Mesenchymal stem cell (in vitro differentiated cells and primary cell): ENCODE data around the gene SMAD3.

Source experiments
- DNase-seq: peaks from one replicate; pipeline ENCODE4 v3.0.0-alpha.2; 2013
- H2AFZ ChIP-seq: one replicate; pipeline ENCODE4 v1.6.1; 2013; ENCODE audit warnings: low read depth, mild to moderate bottlenecking, control low read depth, inconsistent platforms, low read length, moderate library complexity
- H2AK5ac ChIP-seq: 2 replicates; pipeline ENCODE4 v1.6.1; 2013; ENCODE audit warnings: low read length, moderate library complexity, mild to moderate bottlenecking, inconsistent platforms; ENCODE audit not compliant: severe bottlenecking
- H2BK120ac ChIP-seq: one replicate; pipeline ENCODE4 v1.6.1; 2013; ENCODE audit warnings: low read depth, mild to moderate bottlenecking, inconsistent platforms, low read length, moderate library complexity
- H2BK12ac ChIP-seq, 2 experiments: one replicate each; pipeline ENCODE4 v1.6.1; 2013; ENCODE audit warnings: inconsistent platforms in 2 of 2, low read length in 2 of 2, mild to moderate bottlenecking in 2 of 2, moderate library complexity in 2 of 2, control low read depth in 1 of 2
- H2BK15ac ChIP-seq: one replicate; pipeline ENCODE4 v1.6.1; 2013; ENCODE audit warnings: mild to moderate bottlenecking, low read depth, inconsistent platforms; ENCODE audit not compliant: poor library complexity, severe bottlenecking
- H2BK5ac ChIP-seq: 2 replicates; pipeline ENCODE4 v1.6.1; 2013; ENCODE audit warnings: low read depth, mild to moderate bottlenecking, low read length, control low read depth, inconsistent platforms; ENCODE audit not compliant: poor library complexity, severe bottlenecking
- H3K14ac ChIP-seq, 2 experiments: one replicate each; pipeline ENCODE4 v1.6.1; 2013; ENCODE audit warnings: inconsistent platforms in 2 of 2, low read length in 2 of 2, control low read depth in 1 of 2, mild to moderate bottlenecking in 1 of 2, moderate library complexity in 1 of 2
- H3K18ac ChIP-seq, 2 experiments: one replicate each; pipeline ENCODE4 v1.6.1; 2013; ENCODE audit warnings: inconsistent platforms in 2 of 2, low read length in 2 of 2, control low read depth in 1 of 2, low read depth in 1 of 2, mild to moderate bottlenecking in 1 of 2
- H3K23ac ChIP-seq, 2 experiments: one replicate each; pipeline ENCODE4 v1.6.1; 2013; ENCODE audit warnings: inconsistent platforms in 2 of 2, low read length in 2 of 2, mild to moderate bottlenecking in 2 of 2, moderate library complexity in 2 of 2, control low read depth in 1 of 2
- H3K27ac ChIP-seq: 2 replicates; pipeline ENCODE4 v1.5.1; 2013; ENCODE audit warnings: mild to moderate bottlenecking, moderate library complexity, low read length, control low read depth, inconsistent platforms; ENCODE audit not compliant: poor library complexity, severe bottlenecking
- H3K27me3 ChIP-seq, 2 experiments: 2 replicates each; pipeline versions ENCODE4 v1.6.1 to v1.7.0; 2013; ENCODE audit warnings: low read length in 2 of 2, mild to moderate bottlenecking in 2 of 2, moderate library complexity in 2 of 2, control low read depth in 1 of 2, inconsistent platforms in 1 of 2; ENCODE audit not compliant: control insufficient read depth in 1 of 2, insufficient read depth in 1 of 2
- H3K36me3 ChIP-seq, 2 experiments: 2 replicates each; pipeline versions ENCODE4 v1.6.1 to v1.7.0; 2013; ENCODE audit warnings: low read length in 2 of 2, control low read depth in 1 of 2, inconsistent platforms in 1 of 2, low read depth in 1 of 2, mild to moderate bottlenecking in 1 of 2; ENCODE audit not compliant: insufficient read depth in 2 of 2, control insufficient read depth in 1 of 2
- H3K4ac ChIP-seq, 2 experiments: one replicate each; pipeline ENCODE4 v1.6.1; 2013; ENCODE audit warnings: inconsistent platforms in 2 of 2, low read length in 2 of 2, mild to moderate bottlenecking in 2 of 2, moderate library complexity in 2 of 2, control low read depth in 1 of 2, low read depth in 1 of 2
- H3K4me1 ChIP-seq: 2 replicates; pipeline ENCODE4 v1.6.1; 2013; ENCODE audit warnings: low read depth, low read length, control low read depth; ENCODE audit not compliant: control insufficient read depth, insufficient read depth
- H3K4me2 ChIP-seq: 2 replicates; pipeline ENCODE4 v1.6.1; 2013; ENCODE audit warnings: low read length, mild to moderate bottlenecking, inconsistent platforms; ENCODE audit not compliant: poor library complexity, severe bottlenecking
- H3K4me3 ChIP-seq, 2 experiments: 2 replicates each; pipeline versions ENCODE4 v1.5.1 to v1.7.0; 2013; ENCODE audit warnings: low read length in 2 of 2, mild to moderate bottlenecking in 2 of 2, control low read depth in 1 of 2, low read depth in 1 of 2; ENCODE audit not compliant: insufficient read depth in 1 of 2
- H3K79me1 ChIP-seq: replicated peaks from 2 replicates; pipeline ENCODE4 v1.6.1; 2013; ENCODE audit warnings: mild to moderate bottlenecking, control low read depth, low read length, inconsistent platforms; ENCODE audit not compliant: poor library complexity, severe bottlenecking
- H3K9ac ChIP-seq: 2 replicates; pipeline ENCODE4 v1.7.0; 2013; ENCODE audit warnings: mild to moderate bottlenecking, low read length, moderate library complexity
- H3K9me3 ChIP-seq: 2 replicates; pipeline ENCODE4 v1.7.0; 2013; ENCODE audit warnings: mild to moderate bottlenecking, low read length; ENCODE audit not compliant: control insufficient read depth
- H4K8ac ChIP-seq: one replicate; pipeline ENCODE4 v1.6.1; 2013; ENCODE audit warnings: inconsistent platforms, mild to moderate bottlenecking, low read length, moderate library complexity
- H4K91ac ChIP-seq: one replicate; pipeline ENCODE4 v1.6.1; 2013; ENCODE audit warnings: mild to moderate bottlenecking, low read length, inconsistent platforms
- WGBS: methylation state at CpG from one replicate; pipeline ENCODE4 v1.1.7; 2013; ENCODE audit warnings: mixed read lengths; 5-methylcytosine and 5-hydroxymethylcytosine counted together

The SMAD3 gene

GRCh38 chr15:67147396-67147949 lies 82.1 kb downstream of the SMAD3 start:
- Histone ChIP-seq H3K4me3 (no peak overlapping the region), H4K91ac (peak overlapping the region; percentile 60), H3K4me1 (peaks cover 35% of the 10 kb centered on the region), H2BK5ac (no peak overlapping the region), H3K14ac (peak overlapping the region in 1 of 2 experiments; percentile 4), H4K8ac (peak overlapping the region; percentile 67), H3K4me2 (no peak overlapping the region), H3K4ac (peak overlapping the region; percentile 64 to 75), H2BK15ac (peak overlapping the region; percentile 60), H2BK120ac (peak overlapping the region; percentile 89), H3K27ac (peak overlapping the region; percentile 66), H2AK5ac (peak overlapping the region; percentile 68), H3K27me3 (no peaks in the 10 kb centered on the region), H3K79me1 (peaks cover 11% of the 10 kb centered on the region), H3K9me3 (no peaks in the 10 kb centered on the region), H3K9ac (peak overlapping the region; percentile 74), H3K23ac (peak overlapping the region in 1 of 2 experiments; percentile 75), H2AFZ (no peak overlapping the region), H3K36me3 (no peaks in the 10 kb centered on the region), H3K18ac (peak overlapping the region; percentile 87 to 92), H2BK12ac (peak overlapping the region; percentile 69 to 75)
- no peak for DNase-seq
- 50% methylated on average over 7 of the region's 7 CpGs for WGBS

DNA sequence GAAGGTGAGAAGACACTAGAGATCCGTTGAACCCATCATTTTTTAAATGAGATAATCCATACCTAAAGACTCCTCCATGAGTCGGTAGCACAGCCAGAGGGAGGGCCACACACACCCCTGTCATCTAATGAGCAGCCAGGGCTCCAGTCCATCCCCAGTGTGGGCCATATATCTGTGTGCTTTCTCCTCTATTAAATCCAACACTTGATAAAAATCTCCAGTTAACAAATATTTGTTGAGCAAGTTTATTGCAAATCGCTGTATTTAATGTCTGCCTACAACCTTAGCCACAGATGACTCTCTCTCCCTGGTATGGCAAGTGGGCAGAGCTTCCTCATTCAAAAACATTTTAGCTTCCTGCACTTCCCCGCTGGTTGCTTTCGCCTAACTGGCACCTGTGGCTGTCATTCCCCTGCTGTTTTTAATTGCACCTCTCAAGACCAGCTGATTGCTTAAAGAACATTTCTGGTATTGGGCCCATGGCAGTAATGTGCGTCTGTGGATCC lies 82.8 kb downstream of the SMAD3 start:
- Histone ChIP-seq H2BK12ac (peak overlapping the region; percentile 75 to 98), H3K4me2 (no peak overlapping the region), H3K27ac (peak overlapping the region; percentile 37), H3K18ac (peak overlapping the region; percentile 86 to 95), H2BK5ac (no peak overlapping the region), H3K4ac (peak overlapping the region; percentile 81 to 93), H3K9ac (peak overlapping the region; percentile 74), H2BK15ac (no peak overlapping the region), H3K4me1 (peaks cover 33% of the 10 kb centered on the region), H3K9me3 (no peaks in the 10 kb centered on the region), H4K91ac (peak overlapping the region; percentile 6), H2BK120ac (peak overlapping the region; percentile 91), H2AFZ (no peak overlapping the region), H3K23ac (no peak overlapping the region), H3K27me3 (no peaks in the 10 kb centered on the region), H4K8ac (no peak overlapping the region), H3K79me1 (peaks cover 15% of the 10 kb centered on the region), H3K36me3 (peaks cover 0 to 5% of the 10 kb centered on the region in 2 experiments), H3K4me3 (no peak overlapping the region), H3K14ac (no peak overlapping the region), H2AK5ac (peak overlapping the region; percentile 53)
- DNase-seq = peak; percentile 76
- 38% methylated on average over 6 of the region's 6 CpGs for WGBS

GRCh38 chr15:67149068-67149772 lies 83.8 kb downstream of the SMAD3 start:
- Histone ChIP-seq H3K14ac (peak overlapping the region in 1 of 2 experiments; percentile 61), H2BK12ac (peak overlapping the region; percentile 94 to 98), H3K4me1 (peaks cover 34% of the 10 kb centered on the region), H3K4me2 (no peak overlapping the region), H3K4me3 (peak overlapping the region in 1 of 2 experiments; percentile 10), H3K9ac (peak overlapping the region; percentile 45), H3K18ac (peak overlapping the region; percentile 86 to 95), H3K9me3 (no peaks in the 10 kb centered on the region), H3K4ac (peak overlapping the region; percentile 19 to 93), H2AFZ (no peak overlapping the region), H2BK120ac (peak overlapping the region; percentile 91), H2BK15ac (peak overlapping the region; percentile 29), H3K27me3 (no peaks in the 10 kb centered on the region), H3K23ac (no peak overlapping the region), H2AK5ac (peak overlapping the region; percentile 57), H4K91ac (peak overlapping the region; percentile 88), H2BK5ac (peak overlapping the region; percentile 63), H3K36me3 (peaks cover 2 to 12% of the 10 kb centered on the region in 2 experiments), H3K27ac (peak overlapping the region; percentile 73), H4K8ac (peak overlapping the region; percentile 21), H3K79me1 (peaks cover 21% of the 10 kb centered on the region)
- DNase-seq = peak; percentile 46
- WGBS = 61% methylated on average over 6 of the region's 6 CpGs

DNA sequence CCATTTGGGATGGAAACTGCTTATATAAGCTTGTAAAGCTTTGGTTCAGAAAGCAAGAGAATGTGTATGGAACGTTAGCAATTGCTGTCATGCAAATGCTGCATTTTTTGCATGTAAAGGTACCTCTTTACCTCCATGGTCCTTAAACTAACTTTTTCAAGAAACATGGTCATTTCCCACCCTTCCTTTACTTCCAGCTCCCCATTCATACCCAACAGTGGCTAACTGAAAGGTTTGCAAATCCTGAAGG lies 84.3 kb downstream of the SMAD3 start:
- no peak for DNase-seq

More for the DNA sequence above, 84.3 kb downstream of the SMAD3 start:
- Histone ChIP-seq H2BK12ac (peak overlapping the region; percentile 94 to 98), H3K4me3 (peak overlapping the region in 1 of 2 experiments; percentile 10), H3K14ac (no peak overlapping the region), H4K8ac (no peak overlapping the region), H2AK5ac (no peak overlapping the region), H2BK5ac (no peak overlapping the region), H3K27ac (peak overlapping the region; percentile 73), H3K4me2 (no peak overlapping the region), H3K9me3 (no peaks in the 10 kb centered on the region), H3K79me1 (peaks cover 20% of the 10 kb centered on the region), H4K91ac (no peak overlapping the region), H3K4ac (peak overlapping the region in 1 of 2 experiments; percentile 19), H3K4me1 (peaks cover 31% of the 10 kb centered on the region), H2AFZ (no peak overlapping the region), H3K23ac (no peak overlapping the region), H3K9ac (peak overlapping the region; percentile 45), H2BK15ac (no peak overlapping the region), H3K27me3 (no peaks in the 10 kb centered on the region), H3K18ac (peak overlapping the region; percentile 35 to 86), H2BK120ac (peak overlapping the region; percentile 21), H3K36me3 (peaks cover 2 to 16% of the 10 kb centered on the region in 2 experiments)
- WGBS = 11% methylated on average over 1 of the region's 1 CpG
